ENCODE results near the gene RANBP3.
"Not testable (repeated sequence)": the region's sequence is repeated elsewhere in the genome, so short reads cannot be mapped to it uniquely, and the experiment has no call there.

RANBP3 gene

DNA sequence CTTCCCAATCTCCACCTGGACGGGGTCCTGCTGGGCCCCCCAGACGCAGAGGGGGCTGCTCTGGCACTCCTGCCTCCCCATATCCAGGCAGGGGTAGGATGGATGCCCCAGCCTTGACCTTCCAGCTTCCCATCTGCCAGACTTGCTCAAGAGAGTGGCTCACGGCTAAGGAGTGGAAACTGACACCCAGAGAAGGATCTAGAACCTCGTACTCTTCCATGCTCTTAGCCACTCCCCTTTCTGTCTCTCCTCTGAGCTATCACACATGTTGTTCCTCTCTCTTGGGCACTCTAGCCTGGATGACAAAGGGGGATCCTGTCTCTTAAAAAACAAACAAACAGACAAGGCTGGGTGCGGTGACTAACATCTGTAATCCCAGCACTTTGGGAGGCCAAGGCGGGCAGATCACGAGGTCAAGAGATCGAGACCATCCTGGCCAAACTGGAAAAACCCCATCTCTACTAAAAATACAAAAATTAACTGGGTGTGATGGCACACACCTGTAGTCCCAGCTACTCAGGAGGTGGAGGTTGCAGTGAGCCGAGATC, 95.4 kb downstream of the RANBP3 start:
- DNase-seq (ENCODE audit: low spot score), result no peak

DNA sequence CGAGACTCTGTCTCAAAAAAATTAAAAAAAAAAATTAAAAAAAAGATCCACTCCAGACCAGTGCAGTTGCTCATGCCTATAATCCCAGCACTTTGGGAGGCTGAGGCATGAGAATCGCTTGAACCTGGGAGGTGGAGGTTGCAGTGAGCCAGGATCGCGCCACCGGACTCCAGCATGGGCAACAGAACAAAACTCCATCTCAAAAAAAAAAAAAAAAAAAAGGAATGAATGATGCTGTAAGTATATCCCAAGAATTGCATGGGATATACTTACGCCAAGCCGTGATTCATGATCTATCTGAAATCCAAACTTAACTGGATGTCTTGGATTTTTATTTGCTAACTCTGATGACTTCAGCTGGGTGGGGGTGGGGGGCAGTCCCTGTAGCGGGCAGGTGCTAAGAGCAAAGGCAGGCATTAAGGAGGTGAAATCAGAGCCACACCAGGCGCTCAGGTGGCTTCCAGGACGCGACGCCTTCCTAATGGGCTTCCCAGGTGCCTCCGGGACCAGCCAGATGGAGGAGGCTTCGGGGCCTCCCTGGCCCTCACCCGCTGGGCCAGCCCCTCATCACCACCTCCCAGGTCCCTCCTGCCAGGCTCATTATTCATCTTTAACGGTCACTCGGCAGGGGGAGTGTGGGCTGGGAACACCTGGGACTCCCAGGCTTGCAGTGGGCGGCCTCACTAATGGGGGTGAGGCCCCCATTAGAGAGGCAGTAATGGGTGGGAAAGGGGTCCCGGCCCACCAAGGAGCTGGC, 96.2 kb downstream of the RANBP3 start:
- DNase-seq (ENCODE audit: low spot score), result no peak

DNA sequence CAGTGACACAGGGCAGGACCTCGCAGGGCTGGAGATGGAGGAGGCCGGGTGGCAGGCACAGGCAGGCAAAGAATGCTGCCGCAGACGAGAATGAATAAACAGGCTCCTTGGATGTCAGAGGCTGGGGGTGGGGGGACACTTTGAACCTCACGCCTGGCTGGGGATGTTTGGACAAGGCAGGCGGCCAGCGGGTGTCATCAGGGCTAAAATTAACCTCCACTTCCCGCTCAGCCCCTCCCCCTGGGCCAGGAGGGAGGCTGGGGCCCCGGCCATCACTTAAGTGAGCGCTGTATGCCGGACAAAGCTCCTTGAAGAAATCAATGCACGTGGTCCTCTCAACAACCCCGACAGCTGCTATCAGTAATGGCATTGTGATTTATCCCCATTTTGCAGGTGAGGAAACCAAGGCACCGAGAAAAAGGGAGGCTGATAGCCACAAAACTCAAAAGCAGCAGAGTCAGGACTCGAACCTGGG, 97.3 kb downstream of the RANBP3 start:
- DNase-seq (ENCODE audit: low spot score), result no peak

DNA sequence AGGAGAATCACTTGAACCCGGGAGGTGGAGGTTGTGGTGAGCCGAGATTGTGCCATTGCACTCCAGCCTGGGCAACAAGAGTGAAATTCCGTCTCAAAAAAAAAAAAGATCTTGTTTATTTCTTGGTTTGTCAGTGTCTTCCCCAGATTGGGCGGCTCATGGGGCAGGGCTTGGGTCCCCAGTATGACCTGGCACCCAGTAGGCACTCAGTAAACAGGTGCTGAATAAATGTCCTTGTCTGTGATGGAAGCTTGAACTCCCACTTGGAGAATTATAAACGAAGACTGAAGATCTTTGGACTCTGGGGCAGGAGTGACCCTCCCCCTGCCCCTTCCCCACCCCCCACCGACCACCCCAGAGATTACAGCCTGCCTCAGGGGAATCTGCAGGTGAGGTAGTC, 97.7 kb downstream of the RANBP3 start:
- no peak for DNase-seq (ENCODE audit: low spot score)

DNA sequence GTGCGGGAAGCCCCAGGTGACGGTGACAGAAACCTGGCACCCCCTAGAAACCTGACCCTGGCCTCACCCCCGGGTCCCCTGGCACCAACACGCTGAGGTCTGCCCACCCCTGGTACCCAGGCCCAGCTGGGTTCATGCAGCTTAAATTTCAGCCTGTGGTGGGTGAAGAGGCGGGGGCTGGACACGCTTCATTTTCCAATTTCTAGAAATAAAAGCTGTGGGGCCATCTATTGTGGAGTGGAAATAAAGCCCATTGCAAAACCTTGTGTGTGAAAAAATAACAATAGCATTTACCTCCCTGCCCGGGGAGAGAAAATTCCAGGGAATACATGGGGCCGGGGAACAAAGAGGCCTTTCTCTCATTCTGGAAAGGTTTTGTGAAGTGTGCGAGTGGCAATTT, 100.1 kb downstream of the RANBP3 start:
- DNase-seq (ENCODE audit: low spot score), result no peak

DNA sequence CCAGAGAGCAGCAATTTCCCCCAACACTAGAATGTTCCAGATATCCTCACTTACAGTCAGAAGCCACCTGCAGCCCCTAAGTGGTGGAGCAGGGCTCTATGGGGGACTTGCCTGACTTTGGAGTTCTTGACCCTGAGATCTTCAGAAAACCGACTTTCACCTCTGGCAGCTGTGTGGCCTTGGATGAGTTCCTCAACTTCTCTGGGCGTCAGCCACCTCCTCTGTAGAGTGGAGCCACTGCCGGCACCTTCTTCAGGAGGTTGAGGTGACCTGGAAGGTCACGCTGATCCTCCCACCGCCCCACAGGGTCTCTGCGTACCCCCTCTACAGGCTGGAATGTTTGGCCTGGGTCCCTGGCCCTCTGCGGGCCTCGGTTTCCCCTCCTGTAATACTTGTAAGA, 100.5 kb downstream of the RANBP3 start:
- DNase-seq (ENCODE audit: low spot score), result no peak

DNA sequence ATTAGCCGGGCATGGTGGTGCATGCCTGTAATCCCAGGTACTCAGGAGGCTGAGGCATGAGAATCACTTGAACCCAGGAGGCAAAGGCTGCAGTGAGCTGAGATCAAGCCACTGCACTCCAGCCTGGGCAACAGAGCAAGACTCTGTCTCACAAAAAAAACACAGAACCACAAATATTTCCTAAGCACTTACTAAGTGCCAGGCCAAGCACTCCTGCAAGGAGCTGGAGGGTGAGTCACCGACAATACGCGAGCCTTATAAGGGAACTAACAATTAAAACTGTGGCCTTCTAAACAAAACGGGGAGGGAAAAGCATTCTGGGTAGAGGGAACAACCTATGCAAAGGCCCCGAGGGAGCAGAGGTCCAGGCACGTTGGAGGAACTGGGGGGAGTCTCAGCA, 103.4 kb downstream of the RANBP3 start:
- not testable (repeated sequence) for DNase-seq (ENCODE audit: low spot score)

DNA sequence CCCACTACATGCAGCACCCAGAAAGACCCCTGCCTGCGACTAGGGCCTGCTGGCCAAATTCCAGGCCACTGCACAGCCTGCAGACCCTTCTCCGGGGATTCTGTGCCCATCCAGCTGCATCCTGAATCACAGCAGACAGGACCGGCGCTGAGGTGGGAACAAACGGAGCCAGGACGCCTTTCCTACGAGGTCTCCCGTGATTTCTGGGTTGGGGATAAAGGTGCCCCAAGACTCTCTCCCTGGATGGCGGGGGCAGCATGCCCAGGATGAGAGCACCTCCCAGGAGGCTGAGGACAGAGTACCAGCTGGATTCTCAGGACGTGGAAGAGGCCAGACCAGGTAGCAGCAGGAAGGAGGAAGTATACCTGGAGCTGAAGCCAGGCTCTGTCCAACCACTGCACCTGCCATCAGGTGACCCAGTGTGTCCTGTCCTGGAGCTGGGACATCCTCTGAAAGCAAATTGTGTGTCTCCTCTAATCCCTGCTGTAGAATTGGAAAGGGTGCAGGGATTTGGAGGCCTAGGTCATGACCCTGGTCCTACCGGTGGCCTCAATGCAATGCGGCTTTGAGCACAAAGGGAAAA, 104.2 kb downstream of the RANBP3 start:
- DNase-seq (ENCODE audit: low spot score), result no peak

DNA sequence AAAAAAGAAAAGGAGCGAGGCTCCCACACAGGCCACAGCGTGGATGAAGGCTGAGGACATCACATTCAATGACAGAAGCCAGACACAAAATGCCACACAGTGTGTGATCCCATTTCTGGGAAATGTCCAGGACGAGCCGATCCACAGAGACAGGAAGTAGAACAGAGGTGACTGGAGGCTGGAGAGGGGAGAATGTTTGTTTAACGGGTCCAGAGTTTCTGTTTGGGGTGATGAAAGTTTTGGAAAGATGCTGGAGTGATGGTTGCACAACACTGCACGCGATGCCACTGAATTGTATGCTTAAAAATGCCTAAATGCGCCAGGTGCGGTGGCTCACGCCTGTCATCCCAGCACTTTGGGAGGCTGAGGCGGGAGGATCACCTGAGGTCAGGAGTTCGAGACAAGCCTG, 107.0 kb downstream of the RANBP3 start:
- no peak for DNase-seq (ENCODE audit: low spot score)

DNA sequence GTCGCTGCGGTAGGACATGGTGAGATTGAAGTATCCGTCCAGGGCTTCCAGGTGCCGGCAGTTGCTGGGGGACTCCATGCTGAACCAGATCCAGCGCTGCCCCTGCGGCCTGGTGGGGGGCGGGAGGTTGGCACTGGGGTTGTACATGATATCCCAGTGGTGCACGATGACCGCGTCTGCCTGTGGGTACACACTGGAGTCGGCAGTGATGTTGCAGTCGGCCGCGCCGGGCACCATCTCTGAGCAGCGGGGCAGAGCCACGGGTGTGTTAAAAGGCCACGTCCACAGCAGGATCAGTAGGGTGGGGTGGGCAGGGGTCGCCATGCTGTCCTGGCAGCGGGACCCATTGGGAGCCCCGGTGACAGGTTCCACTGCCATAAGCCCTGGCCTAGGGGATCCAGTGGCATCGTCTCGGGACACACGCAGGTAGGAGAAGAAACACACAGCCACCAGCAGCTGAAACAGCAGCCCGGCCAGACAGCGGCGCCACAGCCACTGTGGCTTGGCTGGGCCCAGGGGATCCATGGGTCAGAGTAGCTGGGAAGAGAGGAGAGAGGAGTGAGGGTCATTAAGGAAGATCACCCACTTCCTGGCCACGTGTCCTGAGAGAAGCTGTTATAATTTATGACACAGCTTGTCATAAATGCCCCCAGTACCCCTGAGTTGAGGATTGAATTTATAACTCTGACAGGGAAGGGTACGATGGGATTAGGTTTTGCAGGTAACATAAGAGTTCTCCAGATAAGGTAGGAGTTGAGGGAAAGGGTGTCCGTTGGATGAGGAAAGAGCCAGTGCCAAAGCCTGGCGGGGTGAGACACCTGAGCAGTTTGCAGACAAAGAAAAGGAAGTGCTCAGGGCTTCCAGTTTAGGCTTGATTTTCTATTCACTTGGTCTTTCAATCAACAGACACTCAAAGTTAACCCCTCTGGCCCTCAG, 110.5 kb downstream of the RANBP3 start:
- no peak for DNase-seq (ENCODE audit: low spot score)

All from CD4-positive, alpha-beta T cell treated with Interleukin-15 for 4 hours (primary cell).